Muscle layer of duodenum (tissue), 2 donors: ENCODE results near the gene RINL.
"Not testable (repeated sequence)": the region's sequence is repeated elsewhere in the genome, so short reads cannot be mapped to it uniquely, and the experiment has no call there.

Source experiments
- H3K27ac ChIP-seq: one replicate; pipeline ENCODE4 v1.7.0; 2013; ENCODE audit warnings: mild to moderate bottlenecking, low read length
- H3K27me3 ChIP-seq: one replicate; pipeline ENCODE4 v1.7.0; 2013; ENCODE audit warnings: low read depth, mild to moderate bottlenecking, control low read depth, low read length
- H3K36me3 ChIP-seq, 2 donors: one replicate each; pipeline ENCODE4 v1.7.0; 2013; ENCODE audit warnings: low read length in 2 of 2, control low read depth in 1 of 2, mild to moderate bottlenecking in 1 of 2; ENCODE audit not compliant: insufficient read depth in 2 of 2, control insufficient read depth in 1 of 2
- H3K4me1 ChIP-seq, 2 donors: one replicate each; pipeline ENCODE4 v1.7.0; 2013; ENCODE audit warnings: low read length in 2 of 2, mild to moderate bottlenecking in 2 of 2, control low read depth in 1 of 2, moderate library complexity in 1 of 2; ENCODE audit not compliant: insufficient read depth in 2 of 2, control insufficient read depth in 1 of 2
- H3K4me3 ChIP-seq, 2 donors: one replicate each; pipeline ENCODE4 v1.7.0; 2013; ENCODE audit warnings: low read length in 2 of 2, low read depth in 1 of 2, mild to moderate bottlenecking in 1 of 2
- H3K9me3 ChIP-seq, 2 donors: one replicate each; pipeline ENCODE4 v1.7.0; 2013; ENCODE audit warnings: low read length in 2 of 2, control low read depth in 1 of 2, mild to moderate bottlenecking in 1 of 2; ENCODE audit not compliant: control insufficient read depth in 1 of 2
- donor health status: healthy.

The RINL gene

GRCh38 chr19:38838208-38838985 is 39.7 kb downstream of the RINL start:
- Histone ChIP-seq H3K36me3 (peaks cover 68 to 75% of the 10 kb centered on the region in 2 donors), H3K27ac (no peak overlapping the region), H3K9me3 (no peaks in the 10 kb centered on the region), H3K4me1 (no peaks in the 10 kb centered on the region), H3K4me3 (no peak overlapping the region), H3K27me3 (no peaks in the 10 kb centered on the region)

- no peak overlapping the region for H3K27ac ChIP-seq
- no peak overlapping the region for H3K4me3 ChIP-seq
- H3K36me3 ChIP-seq: peaks cover 61 to 68% of the 10 kb centered on the region in 2 donors
- H3K27me3 ChIP-seq: no peaks in the 10 kb centered on the region
- no peaks in the 10 kb centered on the region for H3K4me1 ChIP-seq
- no peaks in the 10 kb centered on the region for H3K9me3 ChIP-seq
These were observed 40.4 kb downstream of the RINL start for GRCh38 chr19:38837656-38838121.

GRCh38 chr19:38836983-38837626 is 41.0 kb downstream of the RINL start:
- Histone ChIP-seq H3K27ac (no peak overlapping the region), H3K9me3 (no peaks in the 10 kb centered on the region), H3K4me1 (peaks cover 0 to 6% of the 10 kb centered on the region in 2 donors), H3K4me3 (no peak overlapping the region), H3K36me3 (peaks cover 55 to 62% of the 10 kb centered on the region in 2 donors), H3K27me3 (no peaks in the 10 kb centered on the region)

GRCh38 chr19:38836159-38836982 is 41.7 kb downstream of the RINL start:
- Histone ChIP-seq H3K27me3 (no peaks in the 10 kb centered on the region), H3K36me3 (peaks cover 48 to 57% of the 10 kb centered on the region in 2 donors), H3K4me1 (peaks cover 0 to 7% of the 10 kb centered on the region in 2 donors), H3K27ac (no peak overlapping the region), H3K4me3 (no peak overlapping the region), H3K9me3 (no peaks in the 10 kb centered on the region)

GRCh38 chr19:38834590-38834989 is 43.5 kb downstream of the RINL start:
- H3K27ac ChIP-seq: no peak overlapping the region
- H3K9me3 ChIP-seq: no peaks in the 10 kb centered on the region
- peaks cover 37 to 48% of the 10 kb centered on the region in 2 donors for H3K36me3 ChIP-seq
- H3K27me3 ChIP-seq: no peaks in the 10 kb centered on the region
- peaks cover 0 to 22% of the 10 kb centered on the region in 2 donors for H3K4me1 ChIP-seq
- no peak overlapping the region for H3K4me3 ChIP-seq

GRCh38 chr19:38834104-38834490 is 44.0 kb downstream of the RINL start:
- Histone ChIP-seq H3K4me3 (no peak overlapping the region), H3K9me3 (no peaks in the 10 kb centered on the region), H3K4me1 (peaks cover 0 to 22% of the 10 kb centered on the region in 2 donors), H3K27me3 (no peaks in the 10 kb centered on the region), H3K36me3 (peaks cover 32 to 45% of the 10 kb centered on the region in 2 donors), H3K27ac (no peak overlapping the region)

- peaks cover 22 to 44% of the 10 kb centered on the region in 2 donors for H3K36me3 ChIP-seq
- H3K4me3 ChIP-seq: no peak overlapping the region
- H3K4me1 ChIP-seq: peaks cover 0 to 22% of the 10 kb centered on the region in 2 donors
- H3K9me3 ChIP-seq: no peaks in the 10 kb centered on the region
- H3K27me3 ChIP-seq: no peaks in the 10 kb centered on the region
- H3K27ac ChIP-seq: no peak overlapping the region
These were observed 45.0 kb downstream of the RINL start for GRCh38 chr19:38833092-38833425.

- Histone ChIP-seq H3K36me3 (peaks cover 4 to 37% of the 10 kb centered on the region in 2 donors), H3K27ac (peak overlapping the region; percentile 85), H3K27me3 (no peaks in the 10 kb centered on the region), H3K9me3 (no peaks in the 10 kb centered on the region), H3K4me3 (peak overlapping the region; percentile 88 to 93), H3K4me1 (peaks cover 0 to 29% of the 10 kb centered on the region in 2 donors)
These were observed 46.9 kb downstream of the RINL start for GRCh38 chr19:38831142-38831605.

- Histone ChIP-seq H3K27ac (no peak overlapping the region), H3K27me3 (no peaks in the 10 kb centered on the region), H3K4me1 (peaks cover 0 to 29% of the 10 kb centered on the region in 2 donors), H3K36me3 (peaks cover 0 to 33% of the 10 kb centered on the region in 2 donors), H3K9me3 (no peaks in the 10 kb centered on the region), H3K4me3 (peak overlapping the region in 1 of 2 donors; percentile 93)
These were observed 47.9 kb downstream of the RINL start for GRCh38 chr19:38830039-38830733.

- not testable (repeated sequence) for H3K4me3 ChIP-seq, H3K27me3 ChIP-seq, H3K9me3 ChIP-seq, H3K27ac ChIP-seq
- Histone ChIP-seq H3K36me3 (peaks cover 0 to 33% of the 10 kb centered on the region in 2 donors), H3K4me1 (peaks cover 0 to 29% of the 10 kb centered on the region in 2 donors)
These were observed 48.9 kb downstream of the RINL start for GRCh38 chr19:38829203-38829602.
